Small intestine (tissue), 7 donors: ENCODE measurements around the gene MRO. TPM values are rescaled to one million over a fixed set of nuclear protein-coding genes. Genes with fewer than 3 reads are reported as not detected.
"Not testable (repeated sequence)": the region's sequence is repeated elsewhere in the genome, so short reads cannot be mapped to it uniquely, and the experiment has no call there.

Experiments used
- DNase-seq, 2 donors: peaks; one replicate each; pipeline versions ENCODE4 v3.0.0 to v3.0.0-alpha.2; 2013
- FAIRE-seq: peaks from 2 replicates; lab custom pipeline; 2012; peaks lifted over from hg19 to GRCh38; lab: Jason Lieb, UNC
- H3K27ac ChIP-seq, 3 donors: one replicate each; pipeline ENCODE4 v1.5.1; 2013; ENCODE audit warnings: low read length in 2 of 3, mild to moderate bottlenecking in 2 of 3, control low read depth in 1 of 3, inconsistent platforms in 1 of 3, low read depth in 1 of 3, moderate library complexity in 1 of 3
- H3K27me3 ChIP-seq, 3 donors: one replicate each; pipeline ENCODE4 v1.6.1; 2013; ENCODE audit warnings: low read length in 3 of 3, inconsistent platforms in 1 of 3; ENCODE audit not compliant: control insufficient read depth in 3 of 3, insufficient read depth in 3 of 3
- H3K36me3 ChIP-seq, 3 donors: one replicate each; pipeline ENCODE4 v1.6.1; 2013; ENCODE audit warnings: low read length in 3 of 3, inconsistent platforms in 1 of 3, low read depth in 1 of 3, mild to moderate bottlenecking in 1 of 3, moderate library complexity in 1 of 3; ENCODE audit not compliant: control insufficient read depth in 3 of 3, insufficient read depth in 2 of 3
- H3K4me1 ChIP-seq, 3 donors: one replicate each; pipeline ENCODE4 v1.6.1; 2013; ENCODE audit warnings: low read length in 2 of 3, inconsistent platforms in 1 of 3, low read depth in 1 of 3, mild to moderate bottlenecking in 1 of 3, moderate library complexity in 1 of 3; ENCODE audit not compliant: control insufficient read depth in 3 of 3, insufficient read depth in 2 of 3
- H3K4me3 ChIP-seq, 3 donors: one replicate each; pipeline ENCODE4 v1.5.1; 2013; ENCODE audit warnings: low read length in 3 of 3, control low read depth in 1 of 3, inconsistent platforms in 1 of 3, low read depth in 1 of 3, mild to moderate bottlenecking in 1 of 3, moderate library complexity in 1 of 3
- H3K9me3 ChIP-seq, 2 donors: one replicate each; pipeline ENCODE4 v1.6.1; 2013; ENCODE audit warnings: low read depth in 1 of 2, low read length in 1 of 2; ENCODE audit not compliant: control insufficient read depth in 2 of 2, insufficient read depth in 1 of 2
- WGBS, 3 donors: extraction: QIAGEN DNeasy Blood & Tissue Kit; methylation state at CpG; one replicate each; pipeline ENCODE4 v1.1.7; 2013; 5-methylcytosine and 5-hydroxymethylcytosine counted together
- polyA plus RNA-seq, 4 donors: library from polyadenylated mRNA; stranded (reverse) in 3 of 4; unstranded in 1 of 4; fragments of 200-250 nt in 3 of 4; fragments of 120-200 nt in 1 of 4; gene quantifications; one replicate each; pipeline versions ENCODE4 v1.2.1 to v1.2.3, GENCODE V29; 2013
- donor health status: healthy with polysubstance abuse.
- donor health status: control.
- donor health status: control.
- donor health status: Bipolar disorder and iron deficiency.
- donor health status: healthy.

The MRO gene
- polyA plus RNA-seq, 4 donors: 2.9 to 19.2 (median 7.7) TPM

DNA sequence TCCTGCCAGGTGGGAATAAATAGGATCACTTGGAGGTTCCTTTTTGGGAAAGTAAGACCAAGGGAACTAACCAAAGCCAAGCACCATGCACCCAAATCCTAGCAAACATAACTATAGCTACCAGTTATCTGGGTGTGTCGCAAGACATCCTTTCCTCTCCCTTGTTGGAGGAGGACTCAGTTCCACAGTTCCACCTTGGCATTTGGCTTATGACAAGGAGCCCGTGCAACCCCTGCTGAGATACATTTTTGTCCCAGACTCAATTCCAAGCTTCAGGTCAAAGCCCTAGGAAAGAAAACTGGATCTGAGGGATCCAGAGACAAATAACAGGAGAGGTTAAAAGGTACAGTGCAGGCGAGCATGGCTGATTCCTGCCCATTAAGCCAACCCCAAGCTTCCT, 40.8 kb downstream of the MRO start:
- H3K27ac ChIP-seq, FAIRE-seq, H3K4me3 ChIP-seq, H3K4me1 ChIP-seq, H3K36me3 ChIP-seq, H3K9me3 ChIP-seq, DNase-seq, H3K27me3 ChIP-seq: not testable (repeated sequence)
- WGBS, 3 donors: 76 to 94% (median 87%) methylated on average over 3 of the region's 3 CpGs

DNA sequence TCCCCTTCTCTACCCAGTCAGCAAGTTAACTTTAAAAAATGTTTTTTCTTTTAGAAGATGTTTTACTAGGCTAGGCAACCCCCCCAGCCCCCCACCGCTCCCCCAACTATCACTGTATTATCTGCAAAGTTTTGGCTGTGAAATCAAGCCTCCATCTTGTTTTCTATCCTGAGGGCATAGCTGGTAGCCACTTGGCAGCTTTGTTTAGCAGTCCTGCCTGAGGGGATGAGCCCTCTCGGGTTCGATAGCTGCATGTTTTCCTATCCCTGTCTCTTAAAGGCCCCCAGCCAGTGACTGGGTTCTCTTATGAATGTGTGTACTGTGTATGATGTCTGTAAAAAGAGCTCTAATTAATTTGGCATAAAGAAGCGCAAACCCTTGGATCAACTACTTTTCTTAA, 43.4 kb downstream of the MRO start:
- Histone ChIP-seq H3K27ac (no peak overlapping the region), H3K9me3 (peaks cover 0 to 2% of the 10 kb centered on the region in 2 donors), H3K4me3 (no peak overlapping the region), H3K4me1 (no peaks in the 10 kb centered on the region), H3K36me3 (no peaks in the 10 kb centered on the region), H3K27me3 (peaks cover 0 to 3% (median 0%) of the 10 kb centered on the region in 3 donors)
- 79 to 93% (median 87%) methylated on average over 4 of the region's 4 CpGs for WGBS, 3 donors
- no peak for DNase-seq
- no peak for FAIRE-seq

DNA sequence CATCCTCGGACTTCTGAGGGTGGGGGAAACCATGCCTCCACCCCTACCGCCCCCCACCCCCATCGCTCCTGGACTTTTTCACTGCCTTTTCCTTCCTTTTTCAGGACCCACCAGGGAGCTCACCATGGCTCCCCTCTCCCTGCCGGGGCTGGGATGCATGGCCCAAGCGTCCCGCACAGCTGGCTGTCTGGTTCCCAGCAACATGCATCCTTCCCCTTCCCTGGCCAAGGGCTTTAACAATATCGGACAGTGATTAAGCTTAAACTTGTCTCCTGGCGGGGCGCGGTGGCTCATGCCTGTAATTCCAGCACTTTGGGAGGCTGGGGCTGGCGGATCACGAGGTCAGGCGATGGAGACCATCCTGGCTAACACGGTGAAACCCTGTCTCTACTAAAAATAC, 44.1 kb downstream of the MRO start:
- DNase-seq: no peak
- H3K9me3 ChIP-seq: peaks cover 0 to 2% of the 10 kb centered on the region in 2 donors
- no peaks in the 10 kb centered on the region for H3K36me3 ChIP-seq
- no peak for FAIRE-seq
- no peak overlapping the region for H3K4me3 ChIP-seq
- 90 to 93% (median 91%) methylated on average over 14 of the region's 14 CpGs for WGBS, 3 donors
- peaks cover 0 to 3% (median 0%) of the 10 kb centered on the region in 3 donors for H3K27me3 ChIP-seq
- H3K4me1 ChIP-seq: no peaks in the 10 kb centered on the region
- no peak overlapping the region for H3K27ac ChIP-seq

DNA sequence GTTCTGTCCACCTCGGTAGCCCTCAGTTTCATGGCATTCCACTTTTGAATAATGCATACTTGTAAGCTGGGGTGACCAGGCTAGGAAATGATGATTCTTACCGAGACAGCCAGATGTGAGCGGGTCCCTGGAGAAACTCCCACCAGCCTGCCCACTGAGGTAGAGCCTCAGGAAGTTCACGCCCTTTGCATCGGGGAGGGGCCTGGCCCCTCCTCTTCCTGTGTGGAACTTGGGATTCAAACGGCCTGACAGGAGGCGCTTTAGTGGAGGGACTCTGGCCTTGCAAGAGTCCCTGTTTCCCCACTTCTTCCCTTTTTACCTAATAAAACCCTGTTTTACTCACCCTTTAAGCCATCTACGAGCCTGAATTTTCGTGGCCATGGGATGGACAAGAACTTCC, 44.6 kb downstream of the MRO start:
- Histone ChIP-seq H3K36me3 (no peaks in the 10 kb centered on the region), H3K27ac (no peak overlapping the region), H3K27me3 (peaks cover 0 to 1% (median 0%) of the 10 kb centered on the region in 3 donors), H3K4me3 (no peak overlapping the region), H3K9me3 (peaks cover 0 to 2% of the 10 kb centered on the region in 2 donors), H3K4me1 (no peaks in the 10 kb centered on the region)
- no peak for FAIRE-seq
- no peak for DNase-seq
- 77 to 82% (median 79%) methylated on average over 9 of the region's 9 CpGs for WGBS, 3 donors

DNA sequence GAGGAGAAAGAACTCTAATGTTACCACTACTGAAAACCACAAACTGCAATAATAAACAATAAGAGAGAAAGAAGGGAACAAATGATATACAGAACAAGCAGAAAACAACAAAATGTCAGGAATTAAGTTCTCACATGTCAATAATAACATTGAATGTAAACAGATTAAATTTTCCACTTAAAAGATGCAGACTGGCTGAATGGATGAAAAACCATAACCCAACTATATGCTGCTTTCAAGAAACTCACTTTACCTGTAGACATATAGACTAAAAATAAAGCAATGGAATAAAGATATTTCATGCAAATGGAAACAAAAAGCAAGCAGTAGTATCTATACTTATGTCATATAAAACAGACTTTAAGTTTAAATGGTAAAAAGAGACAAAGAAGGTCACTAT, 50.4 kb downstream of the MRO start:
- H3K4me1 ChIP-seq: no peaks in the 10 kb centered on the region
- peaks cover 0 to 17% of the 10 kb centered on the region in 2 donors for H3K9me3 ChIP-seq
- H3K27ac ChIP-seq: no peak overlapping the region
- no peak overlapping the region for H3K4me3 ChIP-seq
- H3K36me3 ChIP-seq: no peaks in the 10 kb centered on the region
- FAIRE-seq (no peak), DNase-seq (no peak)
- no peaks in the 10 kb centered on the region for H3K27me3 ChIP-seq

DNA sequence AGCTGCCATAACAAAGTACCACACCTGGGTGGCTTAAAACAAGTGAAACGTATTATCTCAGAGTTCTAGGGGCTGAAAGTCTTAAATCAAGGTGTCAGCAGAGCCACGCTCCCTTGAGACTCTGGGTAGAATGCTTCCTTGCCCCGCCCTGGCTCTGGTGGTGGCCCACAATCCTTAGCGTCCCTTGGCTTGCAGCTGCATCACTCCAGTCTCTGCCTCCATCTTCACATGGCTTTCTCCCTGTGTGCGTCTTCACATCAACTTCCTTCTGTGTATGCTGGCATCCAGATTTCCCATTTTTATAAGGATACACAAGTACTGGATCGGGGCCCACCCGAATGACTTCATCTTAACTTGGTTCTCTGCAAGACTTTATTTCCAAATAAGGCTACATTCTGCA, 62.5 kb downstream of the MRO start:
- FAIRE-seq (no peak), DNase-seq (no peak)
- Histone ChIP-seq H3K4me1 (no peaks in the 10 kb centered on the region), H3K27me3 (no peaks in the 10 kb centered on the region), H3K27ac (no peak overlapping the region), H3K4me3 (no peak overlapping the region), H3K36me3 (no peaks in the 10 kb centered on the region), H3K9me3 (no peaks in the 10 kb centered on the region)
- 72 to 83% (median 79%) methylated on average over 7 of the region's 7 CpGs for WGBS, 3 donors

DNA sequence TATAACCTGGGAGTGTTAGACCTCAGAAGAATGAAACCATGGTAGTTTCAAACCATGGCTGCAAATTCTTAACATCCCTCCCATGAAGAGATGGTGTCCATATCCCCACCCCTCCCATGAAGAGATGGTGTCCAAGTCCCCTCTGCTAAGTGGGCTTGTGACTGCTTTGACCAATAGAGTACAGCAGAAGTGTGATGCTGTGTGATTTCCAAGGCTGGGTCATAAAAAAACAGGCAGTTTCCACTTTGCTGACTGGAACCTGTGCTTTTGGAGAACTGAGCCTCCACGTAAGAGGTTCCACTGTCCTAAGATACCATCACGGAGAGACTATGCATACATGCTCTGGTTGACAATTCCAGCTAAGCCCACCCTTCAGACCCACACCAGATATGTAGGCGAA, 65.5 kb downstream of the MRO start:
- no peaks in the 10 kb centered on the region for H3K36me3 ChIP-seq
- H3K27ac ChIP-seq: no peak overlapping the region
- H3K9me3 ChIP-seq: no peaks in the 10 kb centered on the region
- WGBS, 3 donors: 92 to 94% (median 93%) methylated on average over 3 of the region's 3 CpGs
- DNase-seq: no peak
- H3K4me3 ChIP-seq: no peak overlapping the region
- no peaks in the 10 kb centered on the region for H3K27me3 ChIP-seq
- H3K4me1 ChIP-seq: no peaks in the 10 kb centered on the region
- FAIRE-seq: no peak

DNA sequence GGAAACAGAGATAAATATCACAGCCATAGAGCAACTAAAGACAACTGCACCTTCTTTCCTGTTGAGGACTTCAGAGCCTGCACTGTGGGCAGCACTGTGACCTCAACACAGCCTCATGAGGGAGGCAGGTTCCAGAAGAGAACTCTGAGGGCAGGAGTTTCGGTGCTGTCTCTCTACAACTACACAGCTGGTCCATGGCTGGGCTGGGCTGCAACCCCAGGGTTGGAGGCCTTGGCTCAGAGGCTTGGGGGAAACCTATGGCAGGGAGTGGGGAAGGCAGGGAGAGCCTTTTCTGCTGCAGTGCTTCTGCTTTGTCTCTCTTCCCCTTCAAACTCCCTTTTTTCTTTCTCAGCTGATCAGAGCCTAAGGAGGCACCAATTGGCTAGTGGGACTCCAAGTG, 66.5 kb downstream of the MRO start:
- FAIRE-seq: no peak
- Histone ChIP-seq H3K27ac (no peak overlapping the region), H3K9me3 (peaks cover 0 to 2% of the 10 kb centered on the region in 2 donors), H3K4me1 (no peaks in the 10 kb centered on the region), H3K4me3 (no peak overlapping the region), H3K27me3 (no peaks in the 10 kb centered on the region), H3K36me3 (no peaks in the 10 kb centered on the region)
- WGBS, 3 donors: 42 to 83% (median 73%) methylated on average over 1 of the region's 1 CpG
- DNase-seq: no peak

DNA sequence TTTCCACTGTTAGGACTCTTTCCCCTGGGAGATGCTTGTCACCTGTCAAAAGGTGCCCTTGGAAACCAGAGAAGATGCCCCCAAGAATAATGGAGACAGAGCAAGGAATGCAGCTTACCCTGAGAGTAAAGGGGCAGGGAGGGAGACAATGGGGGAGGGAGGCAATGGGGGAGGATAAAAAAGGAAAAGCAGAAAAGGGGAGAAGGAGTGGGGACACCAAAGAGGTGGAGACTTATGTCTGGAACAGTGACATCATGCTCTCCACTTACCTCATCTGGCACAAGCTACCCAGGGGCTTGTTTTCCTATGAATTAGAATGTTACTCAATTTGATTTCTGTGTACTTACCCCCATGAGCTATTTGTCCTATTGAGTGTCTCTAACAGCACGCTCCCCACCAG, 67.9 kb downstream of the MRO start:
- no peak overlapping the region for H3K4me3 ChIP-seq
- FAIRE-seq (no peak), DNase-seq (no peak)
- peaks cover 0 to 8% of the 10 kb centered on the region in 2 donors for H3K9me3 ChIP-seq
- H3K36me3 ChIP-seq: no peaks in the 10 kb centered on the region
- H3K27ac ChIP-seq: no peak overlapping the region
- WGBS, 3 donors: 73 to 83% (median 74%) methylated on average over 1 of the region's 1 CpG
- no peaks in the 10 kb centered on the region for H3K27me3 ChIP-seq
- H3K4me1 ChIP-seq: no peaks in the 10 kb centered on the region
